ENCODE measurements around the gene FNBP1.

FNBP1 gene

DNA sequence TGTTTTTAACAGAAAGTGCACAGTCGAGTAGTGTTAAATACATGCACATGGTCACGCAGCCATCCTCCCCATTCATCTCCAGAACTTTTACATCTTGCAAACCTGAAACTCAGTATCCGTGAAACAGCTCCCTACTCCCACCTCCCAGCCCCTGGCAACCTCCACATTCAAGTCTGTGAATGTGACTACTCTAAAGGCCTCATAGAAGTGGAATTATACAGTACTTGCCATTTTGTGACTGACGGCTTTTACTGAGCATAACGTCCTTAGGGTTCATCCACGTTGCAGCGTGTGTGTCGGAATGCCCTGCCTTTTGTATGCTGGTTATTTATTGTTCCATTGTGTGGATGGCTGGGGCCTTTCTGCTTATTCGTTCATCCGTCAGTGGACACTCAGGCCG, 171.9 kb downstream of the FNBP1 start:
- no peak for DNase-seq

GRCh38 chr9:129869585-129870501, 173.1 kb downstream of the FNBP1 start:
- DNase-seq, result no peak

GRCh38 chr9:129868872-129869486, 174.0 kb downstream of the FNBP1 start:
- peak; percentile 90 for DNase-seq

- DNase-seq, result no peak
Measured at GRCh38 chr9:129868023-129868871, 174.7 kb downstream of the FNBP1 start.

DNA sequence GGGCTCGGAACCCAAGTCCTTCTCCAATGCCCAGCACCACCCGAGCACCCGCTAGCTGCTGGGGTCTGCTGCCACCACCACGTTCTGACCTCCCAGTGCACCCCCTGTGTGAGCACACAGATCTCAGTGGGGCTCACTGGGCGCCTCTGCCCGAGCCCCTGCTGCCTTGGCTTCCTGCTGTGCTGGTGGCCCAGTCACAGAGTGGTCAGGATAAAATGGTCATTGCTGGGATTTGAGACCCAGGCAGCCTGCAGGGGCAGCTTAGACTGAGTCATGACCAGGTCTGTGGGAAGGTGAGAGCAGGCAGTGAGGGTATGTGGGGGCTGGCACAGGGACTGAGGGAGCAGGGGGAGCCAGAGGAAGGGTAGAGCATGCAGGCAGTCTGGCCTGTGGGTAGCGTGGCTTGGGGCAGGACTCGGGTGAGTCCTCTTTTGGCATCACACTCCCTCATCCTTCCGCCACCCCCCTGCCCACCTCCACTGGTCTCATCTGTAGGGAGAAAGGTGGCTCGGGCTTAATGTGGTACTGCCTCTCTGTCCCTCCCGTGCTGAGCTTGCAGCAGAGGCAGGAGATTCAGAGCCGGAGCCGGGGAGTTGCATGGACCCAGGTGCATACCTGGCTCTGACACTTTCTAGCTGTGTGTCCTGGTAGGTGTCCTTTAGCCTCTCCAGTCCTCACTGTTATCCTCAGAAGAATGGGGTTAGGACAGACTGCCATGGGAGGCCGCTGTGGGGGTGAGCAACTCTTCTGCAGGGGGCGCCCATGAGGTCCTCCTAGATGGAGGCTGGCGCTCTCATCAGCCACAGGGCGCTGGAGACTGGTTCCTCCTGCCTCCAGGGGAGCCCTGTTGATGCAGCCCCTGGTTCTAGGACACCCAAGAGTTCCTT, 175.6 kb downstream of the FNBP1 start:
- no peak for DNase-seq

DNA sequence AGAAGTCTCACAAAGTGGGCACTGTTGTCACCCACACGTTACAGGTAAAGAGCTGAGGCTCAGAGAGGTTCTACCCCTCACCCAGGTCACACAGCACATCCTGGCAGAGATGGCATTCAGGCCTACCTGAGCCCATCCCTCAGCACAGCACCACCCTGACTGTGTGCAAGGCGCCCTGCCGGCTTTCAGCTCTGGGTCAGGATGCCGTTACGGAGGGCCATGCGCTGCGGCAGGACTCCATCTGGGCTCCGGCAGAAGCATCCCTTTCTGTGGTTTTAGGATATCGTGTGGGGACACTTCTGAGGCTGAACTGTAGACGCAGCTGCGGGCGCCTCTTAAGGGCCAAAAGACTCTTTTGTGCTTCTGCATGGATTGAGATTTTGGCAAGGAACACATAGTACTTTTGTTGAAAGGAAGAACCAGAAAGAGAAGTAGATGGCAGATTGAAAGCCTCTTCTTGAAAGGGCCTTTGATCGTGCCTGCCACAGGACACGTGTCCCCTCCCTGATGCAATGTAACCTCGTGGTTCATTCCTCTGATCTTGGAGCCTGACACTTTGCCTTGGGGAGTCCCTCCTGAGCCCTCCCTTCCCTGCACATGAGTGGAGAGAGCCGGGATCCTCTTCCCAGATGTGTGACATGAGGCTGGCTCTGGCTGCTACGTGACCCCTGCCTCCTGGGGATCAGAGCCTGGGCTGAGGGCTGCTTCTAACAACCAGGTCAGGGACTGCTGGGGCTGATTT, 176.4 kb downstream of the FNBP1 start:
- no peak for DNase-seq

DNA sequence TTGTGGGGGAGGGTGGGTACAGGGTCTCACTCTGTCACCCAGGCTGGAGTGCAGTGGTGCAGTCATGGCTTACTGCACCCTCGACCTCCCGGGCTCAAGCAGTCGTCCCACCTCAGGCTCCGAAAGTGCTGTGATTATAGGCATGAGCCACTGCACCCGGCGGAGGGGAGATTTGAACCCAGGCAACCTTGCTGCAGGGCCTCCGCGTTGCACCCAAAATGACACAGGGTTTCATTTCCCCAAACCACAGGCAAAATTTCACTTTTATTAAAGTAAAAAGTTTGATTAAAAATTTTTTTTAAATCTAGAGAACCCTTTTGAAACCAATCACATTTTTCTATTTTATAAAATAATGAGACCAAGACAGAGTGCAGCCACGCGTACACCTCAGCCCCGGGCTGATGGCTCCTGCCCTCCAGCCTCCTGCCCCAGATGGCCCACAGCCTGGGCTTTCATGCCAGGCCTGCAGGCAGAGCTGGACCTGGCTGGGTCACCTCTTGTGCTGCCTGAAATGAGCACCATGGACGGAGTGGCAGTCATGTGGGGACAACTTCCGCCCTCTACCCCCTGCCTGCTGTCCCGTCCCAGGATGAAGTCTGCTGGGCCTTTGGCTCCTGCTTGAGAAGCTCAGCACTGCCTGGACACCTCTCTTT, 177.2 kb downstream of the FNBP1 start:
- DNase-seq, result no peak

- no peak for DNase-seq
Measured at GRCh38 chr9:129864991-129865647, 177.9 kb downstream of the FNBP1 start.

GRCh38 chr9:129863059-129863690, 179.8 kb downstream of the FNBP1 start:
- DNase-seq, result peak; percentile 62

DNA sequence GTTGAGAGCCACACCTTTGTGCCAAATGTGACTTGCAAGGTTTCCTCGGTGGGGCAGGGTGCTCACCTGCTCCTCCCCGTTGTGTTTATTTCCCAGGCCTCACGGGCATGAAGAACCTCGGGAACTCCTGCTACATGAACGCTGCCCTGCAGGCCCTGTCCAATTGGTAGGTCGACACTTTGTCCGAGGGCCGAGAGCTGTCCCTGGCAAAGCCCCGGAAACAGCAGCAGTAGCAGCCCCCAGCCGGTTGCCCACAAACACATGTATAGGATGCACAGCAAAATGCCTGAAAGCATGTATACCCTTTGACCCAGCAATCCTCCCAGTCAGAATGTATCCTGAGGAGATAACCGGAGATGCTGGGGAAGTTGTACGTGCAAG, 181.6 kb downstream of the FNBP1 start:
- no peak for DNase-seq

DNA sequence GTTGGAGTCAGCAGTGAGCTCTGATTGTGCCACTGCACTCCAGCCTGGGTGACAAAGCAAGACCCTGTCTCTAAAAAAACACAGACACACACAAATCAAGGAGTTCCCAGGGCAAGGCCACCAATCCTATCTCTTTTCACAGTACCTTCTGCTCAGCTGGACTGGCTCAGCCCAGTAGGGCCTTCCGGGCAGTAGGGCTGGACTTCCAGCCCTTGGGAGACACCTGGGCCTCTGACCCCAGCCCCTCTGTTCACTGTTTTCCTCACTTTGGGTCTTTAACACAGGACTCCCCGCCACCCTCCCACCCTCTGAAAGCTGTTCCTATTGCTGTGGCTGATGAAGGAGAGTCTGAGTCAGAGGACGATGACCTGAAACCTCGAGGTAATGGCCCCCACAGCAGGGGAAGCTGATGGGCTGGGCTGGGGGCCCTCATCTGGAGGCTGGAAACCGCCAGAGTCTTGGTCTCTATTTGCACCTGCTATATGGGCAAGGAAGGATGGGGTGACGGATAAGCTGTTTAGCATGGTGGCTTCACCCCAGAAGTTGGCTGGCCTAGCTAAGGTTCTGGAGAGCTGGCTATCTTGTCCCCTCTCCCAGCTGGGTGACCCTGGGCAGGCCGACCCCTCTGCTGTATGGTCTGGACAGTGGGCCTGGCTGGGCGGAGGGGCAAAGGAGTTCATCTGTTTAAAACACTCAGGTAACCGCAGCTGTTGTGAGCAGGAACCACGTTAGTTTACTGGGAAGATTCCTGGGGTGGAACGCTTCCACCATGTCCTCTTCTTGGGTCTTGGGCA, 182.1 kb downstream of the FNBP1 start:
- no peak for DNase-seq

DNA sequence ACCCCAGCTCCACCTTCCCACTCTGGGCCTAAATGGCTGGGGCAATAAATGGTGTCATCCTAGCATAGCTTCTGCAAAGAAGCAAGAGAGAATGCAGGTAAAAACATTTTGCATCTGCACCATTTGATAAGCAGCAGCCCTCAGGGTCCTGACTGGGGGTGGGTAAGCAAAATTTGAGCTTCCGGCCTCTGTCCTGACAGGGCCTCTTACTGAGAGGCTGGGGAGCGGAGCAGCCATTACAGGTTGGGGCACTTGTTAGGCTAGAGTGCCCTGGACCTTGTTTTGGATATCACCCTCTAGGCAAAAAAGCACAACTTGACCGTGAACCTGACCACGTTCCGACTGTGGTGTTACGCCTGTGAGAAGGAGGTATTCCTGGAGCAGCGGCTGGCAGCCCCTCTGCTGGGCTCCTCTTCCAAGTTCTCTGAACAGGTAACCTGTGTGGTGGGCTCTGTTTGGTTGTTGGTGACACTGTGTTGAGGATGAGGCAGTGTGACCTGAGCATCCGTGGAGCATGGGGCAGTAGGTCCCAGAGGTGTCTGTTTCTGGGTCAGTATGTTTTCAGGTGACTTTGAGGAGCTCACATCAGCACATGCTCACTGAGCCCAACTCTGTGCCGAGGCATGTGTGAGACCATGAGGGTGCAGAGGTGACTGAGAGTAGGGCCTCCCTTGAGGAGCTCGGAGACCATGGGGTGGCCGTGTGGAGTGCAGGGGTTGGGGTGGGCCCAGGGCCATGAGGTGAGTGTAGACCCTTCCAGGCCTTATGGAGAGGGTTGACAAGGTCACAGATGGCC, 184.6 kb downstream of the FNBP1 start:
- no peak for DNase-seq

GRCh38 chr9:129857207-129857606, 185.8 kb downstream of the FNBP1 start:
- DNase-seq, result no peak

DNA sequence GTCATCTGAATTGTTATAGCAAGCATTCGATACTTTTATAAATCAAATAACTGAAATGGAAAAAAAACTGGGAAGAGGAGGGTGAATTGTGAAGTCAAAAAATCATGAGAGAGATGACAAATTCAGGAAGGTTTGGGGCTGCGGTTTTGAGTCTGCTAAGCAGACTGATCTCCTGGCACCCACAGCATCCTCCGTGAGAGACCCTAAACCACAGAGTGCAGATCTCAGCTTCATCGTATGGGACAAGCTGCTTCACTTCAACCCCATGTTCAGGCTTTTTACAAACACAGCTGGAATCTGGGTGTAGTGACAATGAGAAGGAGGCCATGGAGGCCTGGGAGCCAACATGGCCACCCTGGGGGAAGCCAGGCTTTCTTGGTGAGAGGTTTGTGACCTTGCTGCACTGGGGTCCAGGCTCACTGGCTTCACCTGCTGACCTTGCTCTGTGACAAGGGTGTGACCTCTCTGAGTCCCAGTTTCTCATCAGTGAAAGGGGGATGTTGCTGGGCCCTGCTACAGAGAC, 188.3 kb downstream of the FNBP1 start:
- DNase-seq, result no peak

- DNase-seq, result no peak
Measured at GRCh38 chr9:129853614-129854013, 189.4 kb downstream of the FNBP1 start.

GRCh38 chr9:129852579-129852978, 190.4 kb downstream of the FNBP1 start:
- no peak for DNase-seq

GRCh38 chr9:129851821-129852220, 191.2 kb downstream of the FNBP1 start:
- DNase-seq, result no peak

All from effector CD4-positive, alpha-beta T cell (primary cell).